Endodermal cell (in vitro differentiated cells): ENCODE measurements around the gene KAZN. TPM values are rescaled to one million over a fixed set of nuclear protein-coding genes. Genes with fewer than 3 reads are reported as not detected.

Source experiments
- DNase-seq: peaks from one replicate; pipeline ENCODE4 v3.0.0-alpha.2; 2017
- H3K27ac ChIP-seq: 2 replicates; pipeline ENCODE4 v1.5.1; 2013; ENCODE audit warnings: mild to moderate bottlenecking, low read depth, low read length, moderate library complexity
- H3K27me3 ChIP-seq: 2 replicates; pipeline ENCODE4 v1.6.1; 2013; ENCODE audit warnings: mild to moderate bottlenecking, low read length, moderate library complexity; ENCODE audit not compliant: insufficient read depth, control insufficient read depth, poor library complexity, severe bottlenecking
- H3K36me3 ChIP-seq: 2 replicates; pipeline ENCODE4 v1.7.0; 2013; ENCODE audit warnings: mild to moderate bottlenecking, low read length, moderate library complexity; ENCODE audit not compliant: control insufficient read depth, insufficient read depth
- H3K4me1 ChIP-seq: one replicate; pipeline ENCODE4 v1.7.0; 2013; ENCODE audit warnings: low read length; ENCODE audit not compliant: control insufficient read depth, insufficient read depth
- H3K4me3 ChIP-seq: 2 replicates; pipeline ENCODE4 v1.5.1; 2013; ENCODE audit warnings: mild to moderate bottlenecking, low read length, moderate library complexity
- H3K9ac ChIP-seq: 2 replicates; pipeline ENCODE4 v1.6.1; 2013; ENCODE audit warnings: mild to moderate bottlenecking, low read length, moderate library complexity; ENCODE audit not compliant: poor library complexity, severe bottlenecking; ENCODE audit errors: extremely low read depth
- H3K9me3 ChIP-seq: 2 replicates; pipeline ENCODE4 v1.6.1; 2013; ENCODE audit warnings: mild to moderate bottlenecking, low read length, moderate library complexity; ENCODE audit not compliant: control insufficient read depth
- H3K27ac Mint-ChIP-seq: 2 replicates; pipeline ENCODE4 v1.8.0; 2020; ENCODE audit warnings: mixed read lengths
- H3K27me3 Mint-ChIP-seq: 2 replicates; pipeline ENCODE4 v1.8.0; 2021; ENCODE audit warnings: mild to moderate bottlenecking, mixed read lengths; ENCODE audit not compliant: insufficient read depth
- H3K36me3 Mint-ChIP-seq: 2 replicates; pipeline ENCODE4 v1.8.0; 2020; ENCODE audit warnings: low read depth, mixed read lengths
- H3K4me1 Mint-ChIP-seq: 2 replicates; pipeline ENCODE4 v1.8.0; 2020; ENCODE audit warnings: mixed read lengths
- H3K4me3 Mint-ChIP-seq: 2 replicates; pipeline ENCODE4 v1.8.0; 2020; ENCODE audit warnings: mild to moderate bottlenecking, moderate library complexity, mixed read lengths
- H3K9me3 Mint-ChIP-seq: 2 replicates; pipeline ENCODE4 v1.8.0; 2020; ENCODE audit warnings: mild to moderate bottlenecking, mixed read lengths
- CTCF ChIP-seq: fragments of 200-600 bp; sonication (generic); conservative IDR thresholded peaks from 2 replicates; pipeline ENCODE4 v1.5.0; 2021; ENCODE audit warnings: antibody characterized with exemption, mild to moderate bottlenecking
- WGBS, 2 experiments: methylation state at CpG; one replicate each; pipeline versions ENCODE4 v1.1.5 to v1.1.7; 2013; ENCODE audit warnings: missing lambda C conversion rate in 2 of 2, mixed read lengths in 1 of 2; ENCODE audit not compliant: insufficient coverage in 1 of 2, insufficient read length in 1 of 2; 5-methylcytosine and 5-hydroxymethylcytosine counted together
- total RNA-seq, 2 donors: library from RNA; stranded (reverse); fragmentation: NEBNext Ultra II Directional in 1 of 2; extraction: Animal tissue kit (Norgen Biotek cat#: 25700) in 1 of 2; gene quantifications; 2 replicates in 1 of 2; 3 replicates in 1 of 2; pipeline ENCODE4 v1.2.1, GENCODE V29; 2021

KAZN gene
- total RNA-seq, 2 donors from 2014 or later: 12.4 to 13.9 TPM

- Histone ChIP-seq H3K4me1 (no peaks in the 10 kb centered on the region), H3K9me3 (no peaks in the 10 kb centered on the region), H3K27me3 (peaks cover 31% of the 10 kb centered on the region), H3K27ac (no peak overlapping the region), H3K36me3 (no peaks in the 10 kb centered on the region), H3K9ac (no peak overlapping the region), H3K4me3 (no peak overlapping the region)
- no peak for TF ChIP-seq CTCF
- 94 to 95% methylated on average over 2 to 4 of the region's 4 CpGs for WGBS, 2 experiments
- Mint-ChIP-seq H3K36me3 (no peaks in the 10 kb centered on the region), H3K4me1 (no peaks in the 10 kb centered on the region), H3K4me3 (no peak overlapping the region), H3K27me3 (peaks cover 29% of the 10 kb centered on the region), H3K9me3 (no peaks in the 10 kb centered on the region), H3K27ac (no peak overlapping the region)
- DNase-seq: no peak
Measured at GRCh38 chr1:15101801-15102200, 503.3 kb downstream of the KAZN start.

GRCh38 chr1:15102646-15103045 lies 504.2 kb downstream of the KAZN start:
- no peak for TF ChIP-seq CTCF
- H3K27me3 Mint-ChIP-seq: peaks cover 31% of the 10 kb centered on the region
- no peaks in the 10 kb centered on the region for H3K36me3 Mint-ChIP-seq

GRCh38 chr1:15103211-15103610 lies 504.7 kb downstream of the KAZN start:
- H3K27ac Mint-ChIP-seq: no peak overlapping the region
- H3K27me3 ChIP-seq: peaks cover 31% of the 10 kb centered on the region
- peaks cover 6% of the 10 kb centered on the region for H3K4me1 Mint-ChIP-seq
- H3K9me3 Mint-ChIP-seq: no peaks in the 10 kb centered on the region
- no peak overlapping the region for H3K9ac ChIP-seq
- no peak for DNase-seq
- H3K27me3 Mint-ChIP-seq: peaks cover 31% of the 10 kb centered on the region
- no peaks in the 10 kb centered on the region for H3K36me3 Mint-ChIP-seq
- H3K4me3 Mint-ChIP-seq: no peak overlapping the region
- no peaks in the 10 kb centered on the region for H3K9me3 ChIP-seq
- no peaks in the 10 kb centered on the region for H3K4me1 ChIP-seq
- TF ChIP-seq CTCF: no peak
- no peaks in the 10 kb centered on the region for H3K36me3 ChIP-seq
- no peak overlapping the region for H3K4me3 ChIP-seq
- H3K27ac ChIP-seq: no peak overlapping the region
- WGBS, 2 experiments: 95 to 96% methylated on average over 12 to 17 of the region's 17 CpGs

More at GRCh38 chr1:15102646-15103045, 504.2 kb downstream of the KAZN start:
- Histone ChIP-seq H3K9ac (no peak overlapping the region), H3K4me1 (no peaks in the 10 kb centered on the region), H3K27me3 (peaks cover 31% of the 10 kb centered on the region), H3K36me3 (no peaks in the 10 kb centered on the region), H3K27ac (no peak overlapping the region), H3K9me3 (no peaks in the 10 kb centered on the region), H3K4me3 (no peak overlapping the region)
- no peaks in the 10 kb centered on the region for H3K9me3 Mint-ChIP-seq
- H3K4me1 Mint-ChIP-seq: peaks cover under 1% of the 10 kb centered on the region
- no peak for DNase-seq
- WGBS, 2 experiments: 90 to 96% methylated on average over 8 to 9 of the region's 9 CpGs
- no peak overlapping the region for H3K27ac Mint-ChIP-seq
- no peak overlapping the region for H3K4me3 Mint-ChIP-seq
